Parathyroid adenoma (tissue), 2 donors: ENCODE results near the gene ADAMTS4.

Source experiments
- H2AFZ ChIP-seq: fragments of 300-600 bp; sonication (generic); one replicate; pipeline ENCODE4 v1.7.0; 2017; ENCODE audit warnings: antibody characterized with exemption, mild to moderate bottlenecking
- H3K27ac ChIP-seq: fragments of 300-600 bp; sonication (generic); one replicate; pipeline ENCODE4 v1.7.0; 2017
- H3K27me3 ChIP-seq: fragments of 300-600 bp; sonication (generic); one replicate; pipeline ENCODE4 v1.7.0; 2017; ENCODE audit warnings: low read length; ENCODE audit not compliant: control insufficient read depth, insufficient read depth
- H3K36me3 ChIP-seq: fragments of 300-600 bp; sonication (generic); one replicate; pipeline ENCODE4 v1.7.0; 2017; ENCODE audit warnings: low read length; ENCODE audit not compliant: control insufficient read depth, insufficient read depth
- H3K4me1 ChIP-seq: fragments of 300-600 bp; sonication (generic); one replicate; pipeline ENCODE4 v1.7.0; 2017; ENCODE audit warnings: control low read depth
- H3K4me2 ChIP-seq: fragments of 300-600 bp; sonication (generic); one replicate; pipeline ENCODE4 v1.7.0; 2017; ENCODE audit warnings: low read length
- H3K4me3 ChIP-seq: fragments of 300-600 bp; sonication (generic); one replicate; pipeline ENCODE4 v1.7.0; 2017; ENCODE audit warnings: low read depth, low read length
- H3K79me2 ChIP-seq: fragments of 300-600 bp; sonication (generic); one replicate; pipeline ENCODE4 v1.7.0; 2017; ENCODE audit warnings: control low read depth
- H3K9ac ChIP-seq: fragments of 300-600 bp; sonication (generic); one replicate; pipeline ENCODE4 v1.7.0; 2017; ENCODE audit warnings: mild to moderate bottlenecking
- H3K9me3 ChIP-seq: fragments of 300-600 bp; sonication (generic); one replicate; pipeline ENCODE4 v1.7.0; 2017; ENCODE audit warnings: low read length; ENCODE audit not compliant: control insufficient read depth
- CTCF ChIP-seq: fragments of 300-600 bp; sonication (generic); IDR thresholded peaks from one replicate; pipeline ENCODE4 v1.7.0; 2017; ENCODE audit warnings: antibody characterized with exemption, mild to moderate bottlenecking
- donor health status: primary hyperparathyroidism.

The ADAMTS4 gene

DNA sequence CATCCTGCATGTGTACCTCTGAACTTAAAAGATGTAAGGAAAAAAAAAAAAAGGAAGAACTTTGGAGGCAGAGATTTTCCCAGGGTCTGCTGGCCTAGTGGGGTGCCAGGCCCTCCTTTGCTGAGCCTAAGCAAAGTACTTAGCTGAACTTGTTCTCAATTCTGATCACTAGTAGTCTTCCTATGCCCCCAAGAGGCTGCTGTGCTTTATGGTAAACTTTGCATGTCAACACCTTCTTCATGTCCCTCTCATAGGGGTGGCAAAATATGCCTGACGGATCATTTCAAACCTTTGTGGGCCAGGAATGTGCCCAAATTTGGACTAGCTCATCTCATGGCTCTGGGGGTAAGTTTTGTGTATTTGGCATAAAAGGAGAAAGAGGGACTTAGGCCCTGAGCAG is 41.0 kb downstream of the ADAMTS4 start:
- no peaks in the 10 kb centered on the region for H3K4me1 ChIP-seq
- peaks cover 4% of the 10 kb centered on the region for H3K79me2 ChIP-seq
- no peaks in the 10 kb centered on the region for H3K27me3 ChIP-seq
- TF ChIP-seq CTCF: no peak
- no peak overlapping the region for H3K27ac ChIP-seq
- no peak overlapping the region for H3K4me2 ChIP-seq
- H3K4me3 ChIP-seq: no peak overlapping the region
- no peak overlapping the region for H2AFZ ChIP-seq
- H3K9ac ChIP-seq: no peak overlapping the region
- no peaks in the 10 kb centered on the region for H3K9me3 ChIP-seq
- H3K36me3 ChIP-seq: no peaks in the 10 kb centered on the region

DNA sequence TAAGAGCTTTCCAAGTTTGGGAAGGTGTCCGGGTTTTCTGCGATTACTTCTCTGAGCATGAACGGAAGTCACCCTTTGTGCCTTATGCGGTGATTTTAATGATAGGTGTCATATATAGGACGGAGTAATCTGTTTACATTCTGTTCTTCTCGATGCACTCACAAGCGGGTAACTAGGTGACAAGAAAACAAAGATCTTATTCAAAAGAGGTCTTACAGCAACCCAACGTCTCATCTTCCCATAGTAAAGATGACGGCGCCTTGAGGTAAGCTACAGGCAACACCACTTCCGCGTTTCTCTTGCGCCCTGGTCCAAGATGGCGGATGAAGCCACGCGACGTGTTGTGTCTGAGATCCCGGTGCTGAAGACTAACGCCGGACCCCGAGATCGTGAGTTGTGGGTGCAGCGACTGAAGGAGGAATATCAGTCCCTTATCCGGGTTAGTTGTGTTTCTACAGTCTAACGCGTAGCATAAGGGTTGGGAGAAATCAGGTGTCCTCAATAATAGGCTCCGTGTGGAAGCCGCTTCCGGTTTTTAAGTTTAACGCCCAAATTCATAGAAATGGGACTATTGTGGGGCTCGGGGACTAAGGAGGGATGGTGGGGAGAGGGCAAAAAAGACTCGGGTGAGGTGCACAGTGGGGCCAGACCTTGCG is 45.0 kb downstream of the ADAMTS4 start, which contains the start of gene UFC1:
Gene UFC1 (plus strand): TSS at position 297 of the 656 bp plus-strand sequence. CDS start 20 bp downstream, at position 317.
- no peak within 1 kb of the TSS for H3K9ac ChIP-seq
- peak within 1 kb of the TSS; percentile 91 for H3K27ac ChIP-seq
- H3K4me1 ChIP-seq: no peaks in the 10 kb centered on the region
- peak within 1 kb of the TSS; percentile 71 for H3K4me2 ChIP-seq
- H3K79me2 ChIP-seq: no peaks in the 10 kb centered on the region
- peak within 1 kb of the TSS; percentile 99 for H3K4me3 ChIP-seq
- H2AFZ ChIP-seq: peak within 1 kb of the TSS; percentile 78
- no peaks in the 10 kb centered on the region for H3K36me3 ChIP-seq
- H3K27me3 ChIP-seq: no peaks in the 10 kb centered on the region
- no peaks in the 10 kb centered on the region for H3K9me3 ChIP-seq
- no peak for TF ChIP-seq CTCF

DNA sequence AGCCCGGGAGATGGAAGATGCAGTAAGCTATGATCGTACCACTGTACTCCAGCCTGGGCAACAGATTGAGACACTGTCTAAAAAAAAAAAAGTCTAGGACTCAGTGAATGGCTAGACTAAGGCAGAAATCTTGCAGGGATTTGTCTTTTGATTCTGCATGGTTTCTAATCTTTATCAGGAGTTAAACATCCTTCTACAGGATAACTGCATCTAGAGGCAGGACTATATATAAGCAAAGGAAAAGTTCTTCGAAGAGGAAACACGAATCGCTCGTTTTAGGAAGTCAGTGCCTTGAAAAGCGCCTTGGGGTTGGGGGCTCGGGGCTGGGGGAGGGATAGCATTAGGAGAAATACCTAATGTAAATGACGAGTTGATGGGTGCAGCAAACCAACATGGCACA is 45.7 kb downstream of the ADAMTS4 start:
- H3K79me2 ChIP-seq: no peaks in the 10 kb centered on the region
- H3K27ac ChIP-seq: peak overlapping the region; percentile 91
- peak overlapping the region; percentile 99 for H3K4me3 ChIP-seq
- no peak for TF ChIP-seq CTCF
- no peaks in the 10 kb centered on the region for H3K36me3 ChIP-seq
- H3K9ac ChIP-seq: no peak overlapping the region
- H3K27me3 ChIP-seq: no peaks in the 10 kb centered on the region
- no peaks in the 10 kb centered on the region for H3K9me3 ChIP-seq
- peak overlapping the region; percentile 71 for H3K4me2 ChIP-seq
- peak overlapping the region; percentile 78 for H2AFZ ChIP-seq
- H3K4me1 ChIP-seq: no peaks in the 10 kb centered on the region

- Histone ChIP-seq H3K27ac (no peak overlapping the region), H3K4me3 (no peak overlapping the region), H3K4me2 (no peak overlapping the region), H3K9me3 (no peaks in the 10 kb centered on the region), H3K9ac (no peak overlapping the region), H3K27me3 (no peaks in the 10 kb centered on the region), H3K36me3 (no peaks in the 10 kb centered on the region), H3K79me2 (no peaks in the 10 kb centered on the region), H2AFZ (no peak overlapping the region), H3K4me1 (no peaks in the 10 kb centered on the region)
- no peak for TF ChIP-seq CTCF
Measured at GRCh38 chr1:161145832-161146231, 53.0 kb downstream of the ADAMTS4 start.
